ENCODE data around the gene YEATS4. TPM values are rescaled to one million over a fixed set of nuclear protein-coding genes. Genes with fewer than 3 reads are reported as not detected.

Gene YEATS4
- total and polyA plus RNA-seq, 4 experiments from 2014 or later, result 18.2 to 57.5 (median 32.3) TPM

GRCh38 chr12:69430942-69431590, 71.5 kb downstream of the YEATS4 start:
- no peaks in the 10 kb centered on the region for H3K27me3 Mint-ChIP-seq
- H3K4me1 Mint-ChIP-seq, result peaks cover 0 to 3% (median 0%) of the 10 kb centered on the region in 4 donors
- intact Hi-C loops (cut with micrococcal nuclease), result no loop called here

GRCh38 chr12:69431591-69432222, 72.2 kb downstream of the YEATS4 start:
- Histone ChIP-seq H3K9me3 (ENCODE audit: control insufficient read depth in 1 of 2, low read length in 2 of 2) (no peaks in the 10 kb centered on the region), H3K4me1 (ENCODE audit: insufficient read depth, low read length) (no peaks in the 10 kb centered on the region), H3K27me3 (ENCODE audit: insufficient read depth, low read length) (no peaks in the 10 kb centered on the region), H3K27ac (ENCODE audit: low read depth, low read length) (no peak overlapping the region), H3K4me3 (ENCODE audit: low read length in 2 of 2) (no peak overlapping the region), H3K36me3 (ENCODE audit: insufficient read depth, low read length) (no peaks in the 10 kb centered on the region)
- Mint-ChIP-seq H3K4me1 (peaks cover 0 to 3% (median 0%) of the 10 kb centered on the region in 4 donors), H3K4me3 (no peak overlapping the region), H3K9me3 (no peaks in the 10 kb centered on the region), H3K27me3 (no peaks in the 10 kb centered on the region), H3K27ac (no peak overlapping the region), H3K36me3 (no peaks in the 10 kb centered on the region)
- no peak for DNase-seq
- intact Hi-C loops (cut with micrococcal nuclease), result no loop called here
- CTCF ChIA-PET (ENCODE audit: partially characterized antibody), result no interaction called here
- POLR2A ChIA-PET (ENCODE audit: partially characterized antibody), result no interaction called here

More at GRCh38 chr12:69430942-69431590, 71.5 kb downstream of the YEATS4 start:
- DNase-seq, result no peak
- POLR2A ChIA-PET (ENCODE audit: partially characterized antibody), result no interaction called here
- Histone ChIP-seq H3K36me3 (ENCODE audit: insufficient read depth, low read length) (no peaks in the 10 kb centered on the region), H3K9me3 (ENCODE audit: control insufficient read depth in 1 of 2, low read length in 2 of 2) (no peaks in the 10 kb centered on the region), H3K27me3 (ENCODE audit: insufficient read depth, low read length) (no peaks in the 10 kb centered on the region), H3K27ac (ENCODE audit: low read depth, low read length) (no peak overlapping the region), H3K4me1 (ENCODE audit: insufficient read depth, low read length) (no peaks in the 10 kb centered on the region), H3K4me3 (ENCODE audit: low read length in 2 of 2) (no peak overlapping the region)
- CTCF ChIA-PET (ENCODE audit: partially characterized antibody), result no interaction called here
- Mint-ChIP-seq H3K4me3 (no peak overlapping the region), H3K27ac (no peak overlapping the region), H3K36me3 (no peaks in the 10 kb centered on the region), H3K9me3 (no peaks in the 10 kb centered on the region)

- Mint-ChIP-seq H3K9me3 (no peaks in the 10 kb centered on the region), H3K4me1 (no peaks in the 10 kb centered on the region), H3K4me3 (no peak overlapping the region), H3K36me3 (no peaks in the 10 kb centered on the region), H3K27me3 (no peaks in the 10 kb centered on the region), H3K27ac (no peak overlapping the region)
- H3K9me3 ChIP-seq (ENCODE audit: control insufficient read depth in 1 of 2, low read length in 2 of 2), result no peaks in the 10 kb centered on the region
- ChIA-PET CTCF (ENCODE audit: partially characterized antibody) (no interaction called here), POLR2A (ENCODE audit: partially characterized antibody) (no interaction called here)
- intact Hi-C loops (cut with micrococcal nuclease), result no loop called here
- H3K27me3 ChIP-seq (ENCODE audit: insufficient read depth, low read length), result no peaks in the 10 kb centered on the region
- no peaks in the 10 kb centered on the region for H3K36me3 ChIP-seq (ENCODE audit: insufficient read depth, low read length)
- H3K4me1 ChIP-seq (ENCODE audit: insufficient read depth, low read length), result no peaks in the 10 kb centered on the region
- H3K4me3 ChIP-seq (ENCODE audit: low read length in 2 of 2), result no peak overlapping the region
- no peak overlapping the region for H3K27ac ChIP-seq (ENCODE audit: low read depth, low read length)
- DNase-seq, result no peak
Measured at GRCh38 chr12:69433653-69434052, 74.1 kb downstream of the YEATS4 start.

GRCh38 chr12:69435644-69436043, 76.1 kb downstream of the YEATS4 start:
- intact Hi-C loops (cut with micrococcal nuclease), result no loop called here
- Histone ChIP-seq H3K4me3 (ENCODE audit: low read length in 2 of 2) (no peak overlapping the region), H3K27ac (ENCODE audit: low read depth, low read length) (no peak overlapping the region), H3K9me3 (ENCODE audit: control insufficient read depth in 1 of 2, low read length in 2 of 2) (no peaks in the 10 kb centered on the region), H3K27me3 (ENCODE audit: insufficient read depth, low read length) (no peaks in the 10 kb centered on the region), H3K4me1 (ENCODE audit: insufficient read depth, low read length) (no peaks in the 10 kb centered on the region), H3K36me3 (ENCODE audit: insufficient read depth, low read length) (no peaks in the 10 kb centered on the region)
- CTCF ChIA-PET (ENCODE audit: partially characterized antibody), result no interaction called here
- H3K27me3 Mint-ChIP-seq, result no peaks in the 10 kb centered on the region
- POLR2A ChIA-PET (ENCODE audit: partially characterized antibody), result no interaction called here
- no peak for DNase-seq
- H3K4me3 Mint-ChIP-seq, result no peak overlapping the region
- H3K36me3 Mint-ChIP-seq, result no peaks in the 10 kb centered on the region
- H3K4me1 Mint-ChIP-seq, result no peaks in the 10 kb centered on the region
- H3K9me3 Mint-ChIP-seq, result no peaks in the 10 kb centered on the region
- H3K27ac Mint-ChIP-seq, result no peak overlapping the region

GRCh38 chr12:69437073-69437472, 77.5 kb downstream of the YEATS4 start:
- Mint-ChIP-seq H3K36me3 (no peaks in the 10 kb centered on the region), H3K27ac (no peak overlapping the region), H3K27me3 (no peaks in the 10 kb centered on the region), H3K9me3 (no peaks in the 10 kb centered on the region), H3K4me3 (no peak overlapping the region), H3K4me1 (no peaks in the 10 kb centered on the region)
- no peaks in the 10 kb centered on the region for H3K9me3 ChIP-seq (ENCODE audit: control insufficient read depth in 1 of 2, low read length in 2 of 2)
- no peaks in the 10 kb centered on the region for H3K4me1 ChIP-seq (ENCODE audit: insufficient read depth, low read length)
- H3K36me3 ChIP-seq (ENCODE audit: insufficient read depth, low read length), result no peaks in the 10 kb centered on the region
- POLR2A ChIA-PET (ENCODE audit: partially characterized antibody), result no interaction called here
- CTCF ChIA-PET (ENCODE audit: partially characterized antibody), result no interaction called here
- intact Hi-C loops (cut with micrococcal nuclease), result no loop called here
- no peak overlapping the region for H3K4me3 ChIP-seq (ENCODE audit: low read length in 2 of 2)
- DNase-seq, result no peak
- H3K27me3 ChIP-seq (ENCODE audit: insufficient read depth, low read length), result no peaks in the 10 kb centered on the region
- no peak overlapping the region for H3K27ac ChIP-seq (ENCODE audit: low read depth, low read length)

- Mint-ChIP-seq H3K27me3 (peaks cover 2% of the 10 kb centered on the region in 2 donors), H3K9me3 (no peaks in the 10 kb centered on the region), H3K36me3 (no peaks in the 10 kb centered on the region), H3K4me1 (no peaks in the 10 kb centered on the region), H3K4me3 (no peak overlapping the region), H3K27ac (no peak overlapping the region)
- intact Hi-C loops (cut with micrococcal nuclease), result no loop called here
- no peak for DNase-seq
- ChIA-PET CTCF (ENCODE audit: partially characterized antibody) (no interaction called here), POLR2A (ENCODE audit: partially characterized antibody) (no interaction called here)
- no peaks in the 10 kb centered on the region for H3K27me3 ChIP-seq (ENCODE audit: insufficient read depth, low read length)
- no peak overlapping the region for H3K4me3 ChIP-seq (ENCODE audit: low read length in 2 of 2)
- H3K36me3 ChIP-seq (ENCODE audit: insufficient read depth, low read length), result no peaks in the 10 kb centered on the region
- H3K9me3 ChIP-seq (ENCODE audit: control insufficient read depth in 1 of 2, low read length in 2 of 2), result no peaks in the 10 kb centered on the region
- H3K4me1 ChIP-seq (ENCODE audit: insufficient read depth, low read length), result no peaks in the 10 kb centered on the region
- no peak overlapping the region for H3K27ac ChIP-seq (ENCODE audit: low read depth, low read length)
Measured at GRCh38 chr12:69438539-69438938, 79.0 kb downstream of the YEATS4 start.

- Histone ChIP-seq H3K27ac (ENCODE audit: low read depth, low read length) (no peak overlapping the region), H3K36me3 (ENCODE audit: insufficient read depth, low read length) (no peaks in the 10 kb centered on the region), H3K9me3 (ENCODE audit: control insufficient read depth in 1 of 2, low read length in 2 of 2) (no peaks in the 10 kb centered on the region), H3K4me1 (ENCODE audit: insufficient read depth, low read length) (no peaks in the 10 kb centered on the region), H3K27me3 (ENCODE audit: insufficient read depth, low read length) (no peaks in the 10 kb centered on the region), H3K4me3 (ENCODE audit: low read length in 2 of 2) (no peak overlapping the region)
- peaks cover 4 to 5% of the 10 kb centered on the region in 2 donors for H3K27me3 Mint-ChIP-seq
- ChIA-PET POLR2A (ENCODE audit: partially characterized antibody) (no interaction called here), CTCF (ENCODE audit: partially characterized antibody) (no interaction called here)
- no peak overlapping the region for H3K27ac Mint-ChIP-seq
- H3K4me3 Mint-ChIP-seq, result no peak overlapping the region
- H3K9me3 Mint-ChIP-seq, result no peaks in the 10 kb centered on the region
- intact Hi-C loops (cut with micrococcal nuclease), result no loop called here
- H3K36me3 Mint-ChIP-seq, result no peaks in the 10 kb centered on the region
- DNase-seq, result no peak
- H3K4me1 Mint-ChIP-seq, result no peaks in the 10 kb centered on the region
Measured at GRCh38 chr12:69440016-69440415, 80.5 kb downstream of the YEATS4 start.

Data from CD4-positive, alpha-beta memory T cell (primary cell).